Measurements from ENCODE around the gene PLEKHA6.

DNA sequence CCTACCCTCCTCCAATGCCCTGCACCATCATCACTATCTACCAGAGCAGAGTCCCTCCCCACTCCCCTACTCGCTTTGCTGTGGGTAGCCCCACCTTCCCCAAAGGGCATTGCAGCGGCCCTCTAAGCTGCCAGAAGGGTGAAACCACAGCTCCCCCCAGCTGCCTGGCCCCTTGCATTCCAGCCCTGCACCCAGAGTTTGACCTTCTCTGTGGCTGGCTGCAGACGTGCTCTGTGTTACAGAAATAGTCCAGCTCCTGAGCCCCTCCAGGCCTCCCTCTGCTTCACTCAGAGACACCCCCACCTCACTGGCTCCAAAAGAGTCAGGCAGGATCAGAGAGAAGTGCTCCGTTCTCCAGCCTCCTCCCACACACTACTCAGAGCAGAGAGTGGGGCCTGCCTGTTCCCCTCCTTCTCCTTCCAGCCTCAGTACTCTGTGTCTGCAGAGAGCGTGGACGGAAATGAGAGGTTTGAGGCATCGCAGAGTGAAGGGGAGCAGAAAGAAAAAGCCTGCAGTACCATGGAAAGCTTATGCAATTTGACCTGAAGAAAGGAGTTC, 63.2 kb downstream of the PLEKHA6 start:
- TF ChIP-seq CTCF (IDR thresholded peaks at IDR 0.05) (no peak), POLR2A (IDR thresholded peaks at IDR 0.05) (no peak)

All from prostate gland (tissue), 2 donors.